ENCODE data around the gene CCT8. TPM values are rescaled to one million over a fixed set of nuclear protein-coding genes. Genes with fewer than 3 reads are reported as not detected.

Gene CCT8
- total and polyA plus RNA-seq, 2 of the 8 experiments (the other 6 are each of a cell fraction or from before 2014, with no cell fraction given): 151 to 319 TPM

- Histone ChIP-seq H3K4me2 (ENCODE audit: insufficient read depth in 1 of 2, low read depth in 2 of 2, low read length in 2 of 2) (no peak overlapping the region), H2AFZ (ENCODE audit: low read length) (no peak overlapping the region), H2BK15ac (ENCODE audit: low read length) (no peak overlapping the region), H3K23ac (ENCODE audit: insufficient read length) (no peak overlapping the region), H3K18ac (ENCODE audit: extremely low read depth, low read length) (no peak overlapping the region), H3K23me2 (ENCODE audit: low read depth, low read length) (no peaks in the 10 kb centered on the region; the same call in 1 of the 2 replicates), H2BK5ac (ENCODE audit: low read depth, low read length) (no peak overlapping the region), H3K56ac (replicated peaks; ENCODE audit: insufficient read length, low read depth, low read length) (no peak overlapping the region), H3K14ac (ENCODE audit: insufficient read length) (no peak overlapping the region), H2BK20ac (ENCODE audit: low read length) (no peak overlapping the region), H4K91ac (replicated peaks; ENCODE audit: insufficient read length, low read length) (no peak overlapping the region), H4K20me1 (replicated peaks in 1 of 2; ENCODE audit: control insufficient read depth in 1 of 2, insufficient read depth in 2 of 2, low read length in 2 of 2) (peaks cover 0 to 3% of the 10 kb centered on the region in 2 experiments), H3K79me2 (ENCODE audit: control insufficient read depth in 1 of 2, insufficient read depth in 2 of 2, low read length in 2 of 2) (no peaks in the 10 kb centered on the region), H3K4me1 (replicated peaks in 1 of 4; ENCODE audit: control insufficient read depth in 3 of 4, insufficient read depth in 4 of 4, low read length in 3 of 4) (no peaks in the 10 kb centered on the region), H3K9ac (replicated peaks in 1 of 4; ENCODE audit: extremely low read depth in 1 of 4, low read depth in 3 of 4, low read length in 3 of 4) (no peak overlapping the region), H3K79me1 (ENCODE audit: low read depth, low read length) (no peaks in the 10 kb centered on the region), H2AK5ac (ENCODE audit: low read depth, low read length) (no peak overlapping the region), H2BK120ac (replicated peaks; ENCODE audit: low read depth, low read length) (no peak overlapping the region), H3K9me3 (ENCODE audit: insufficient read depth in 2 of 2, low read depth in 1 of 2, low read length in 1 of 2) (no peaks in the 10 kb centered on the region), H3K27ac (ENCODE audit: low read depth, low read length) (no peak overlapping the region), H4K5ac (ENCODE audit: insufficient read length, low read depth, low read length) (no peak overlapping the region), H3K27me3 (replicated peaks in 1 of 4; ENCODE audit: control insufficient read depth in 3 of 4, extremely low read depth in 1 of 4, insufficient read depth in 3 of 4, low read length in 3 of 4) (no peaks in the 10 kb centered on the region), H3K4ac (replicated peaks; ENCODE audit: insufficient read length, low read depth, low read length) (no peak overlapping the region), H2BK12ac (ENCODE audit: low read depth, low read length) (no peak overlapping the region), H3K36me3 (ENCODE audit: control insufficient read depth in 2 of 4, insufficient read depth in 4 of 4, low read length in 3 of 4) (peaks cover 5 to 49% (median 28%) of the 10 kb centered on the region in 4 experiments; a peak in 6 of 8 replicates), H4K8ac (ENCODE audit: extremely low read depth, insufficient read depth, low read length) (no peak overlapping the region), H3K4me3 (ENCODE audit: extremely low read depth in 1 of 4, insufficient read depth in 2 of 4, low read depth in 3 of 4, low read length in 4 of 4) (no peak overlapping the region)
- CTCF ChIA-PET (ENCODE audit: partially characterized antibody): no interaction called here
- FAIRE-seq (no peak), DNase-seq (ENCODE audit: low read depth in 1 of 2, low spot score in 2 of 2) (no peak)
- TF ChIP-seq CHD2 (IDR thresholded peaks at IDR 0.05; ENCODE audit: low read length) (no peak), PHF8 (conservative IDR thresholded peaks at IDR 0.05; ENCODE audit: low read depth, low read length) (no peak), SRF (IDR thresholded peaks at IDR 0.05; ENCODE audit: low read depth, low read length) (no peak), BCL11A (IDR thresholded peaks at IDR 0.05; ENCODE audit: low read depth in 2 of 2, low read length in 2 of 2) (no peak), POLR2A (IDR thresholded peaks at IDR 0.05; ENCODE audit: control extremely low read depth in 1 of 2, low read depth in 2 of 2, low read length in 2 of 2) (no peak)
- WGBS, 2 experiments (ENCODE audit: extremely low coverage in 1 of 2, insufficient coverage in 1 of 2, insufficient read length in 1 of 2, insufficient replicate concordance in 2 of 2, low coverage in 1 of 2, low lambda C conversion rate in 2 of 2, missing lambda C conversion rate in 1 of 2): 95% methylated on average over 1 of the region's 1 CpG; no CpG with 5 or more reads in 1 of the 2 experiments
- POLR2A ChIA-PET (ENCODE audit: partially characterized antibody): interaction anchor here (1.9 to 2.4 kb wide), 2 partner anchors 8 to 11 kb away, joined by 5 to 8 read pairs; partner anchors contain the start of gene USP16
These were observed 38.8 kb downstream of the CCT8 start for GRCh38 chr21:29034678-29035077.
